HPDE6-E6E7 (cell line): ENCODE measurements around the gene UPK1A.
"Not testable (repeated sequence)": the region's sequence is repeated elsewhere in the genome, so short reads cannot be mapped to it uniquely, and the experiment has no call there.

Experiments
- DNase-seq: peaks from one replicate; pipeline ENCODE4 v3.0.0; 2011; ENCODE audit warnings: missing footprints; ENCODE audit errors: extremely low spot score

Gene UPK1A

DNA sequence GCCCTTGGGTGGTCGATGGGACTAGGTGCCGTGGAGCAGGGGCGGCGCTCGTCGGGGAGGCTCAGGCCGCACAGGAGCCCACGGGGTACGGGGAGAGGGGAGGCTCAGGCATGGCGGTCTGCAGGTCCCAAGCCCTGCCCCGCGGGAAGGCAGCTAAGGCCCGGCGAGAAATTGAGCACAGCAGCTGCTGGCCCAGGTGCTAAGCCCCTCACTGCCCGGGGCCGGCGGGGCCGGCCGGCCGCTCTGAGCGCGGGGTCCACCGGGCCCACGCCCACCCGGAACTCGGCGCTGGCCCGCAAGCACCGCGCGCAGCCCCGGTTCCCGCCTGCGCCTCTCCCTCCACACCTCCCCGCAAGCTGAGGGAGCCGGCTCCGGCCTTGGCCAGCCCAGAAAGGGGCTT, 24.8 kb downstream of the UPK1A start:
- not testable (repeated sequence) for DNase-seq

DNA sequence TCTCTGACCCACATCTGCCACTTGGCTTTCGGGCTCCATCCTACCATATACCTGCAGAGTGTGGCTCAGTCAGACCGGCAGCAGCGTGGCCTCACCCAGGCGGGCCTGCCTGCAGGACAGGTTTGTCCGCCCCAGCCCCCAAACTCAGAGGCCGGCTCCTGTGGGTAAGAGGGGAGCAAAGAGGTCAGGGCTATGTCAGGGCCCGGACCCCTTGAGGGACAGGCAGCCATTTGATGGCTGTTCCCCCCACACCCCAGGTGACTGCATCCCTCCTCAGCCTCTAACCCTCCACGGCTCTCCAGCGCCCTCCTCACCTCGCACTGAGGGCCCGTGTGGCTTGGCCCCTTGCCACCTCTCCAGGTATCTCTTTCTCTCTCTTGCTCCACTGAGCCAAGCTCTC, 25.7 kb downstream of the UPK1A start:
- no peak for DNase-seq

DNA sequence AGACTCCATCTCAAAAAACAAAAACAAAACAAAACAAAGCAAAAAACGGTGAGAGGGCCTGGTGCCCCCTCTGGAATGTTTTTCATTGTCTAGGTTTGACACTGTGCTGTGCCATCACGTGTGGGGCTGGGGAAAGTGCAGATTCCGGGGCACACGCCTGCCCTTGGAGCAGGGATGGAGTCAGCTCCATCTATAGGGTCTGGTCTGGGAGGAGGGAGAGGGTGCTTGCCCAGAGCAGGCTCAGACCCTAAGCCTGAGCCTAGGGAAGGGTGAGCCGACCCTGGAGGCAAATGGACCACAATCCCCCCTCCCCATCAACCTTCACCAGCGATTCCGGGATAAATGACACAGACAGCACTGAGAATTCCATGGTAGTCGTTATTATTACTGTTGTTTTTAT, 27.1 kb downstream of the UPK1A start:
- no peak for DNase-seq

DNA sequence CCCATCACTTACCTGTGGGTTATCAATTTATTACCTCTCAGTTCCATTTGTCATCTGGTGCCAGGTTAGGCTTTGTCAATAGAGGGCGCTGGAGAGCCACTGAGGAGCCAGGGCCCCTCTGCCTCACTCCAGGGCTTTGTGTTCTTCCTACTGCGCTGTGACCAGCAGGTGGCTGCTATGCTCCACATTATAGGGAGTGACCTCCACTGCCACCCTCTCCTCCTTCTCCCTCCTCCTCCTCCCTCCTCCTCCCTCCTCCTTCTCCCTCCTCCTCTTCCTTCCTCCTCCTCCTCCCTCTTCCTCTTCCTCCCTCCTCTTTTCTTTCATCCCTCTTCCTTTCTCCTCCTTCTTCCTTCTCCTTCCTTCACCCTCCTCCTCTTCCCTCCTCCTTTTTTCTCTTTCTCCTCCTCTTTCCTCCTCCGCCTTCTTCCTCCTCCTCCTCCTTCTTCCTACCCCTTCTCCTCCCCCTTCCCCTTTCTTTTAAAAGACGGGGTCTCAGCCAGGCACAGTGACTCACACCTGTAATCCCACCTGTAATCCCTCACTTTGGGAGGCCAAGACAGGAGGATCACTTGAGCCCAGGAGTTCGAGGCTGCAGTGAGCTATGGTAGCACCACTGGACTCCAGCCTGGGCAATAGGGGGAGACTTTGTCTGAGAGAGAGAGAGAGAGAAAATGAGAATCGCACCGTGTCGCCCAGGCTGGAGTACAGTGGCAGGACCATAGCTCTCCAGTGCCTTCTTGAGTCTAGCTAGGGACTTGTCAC, 27.7 kb downstream of the UPK1A start:
- peak; percentile 90 for DNase-seq

DNA sequence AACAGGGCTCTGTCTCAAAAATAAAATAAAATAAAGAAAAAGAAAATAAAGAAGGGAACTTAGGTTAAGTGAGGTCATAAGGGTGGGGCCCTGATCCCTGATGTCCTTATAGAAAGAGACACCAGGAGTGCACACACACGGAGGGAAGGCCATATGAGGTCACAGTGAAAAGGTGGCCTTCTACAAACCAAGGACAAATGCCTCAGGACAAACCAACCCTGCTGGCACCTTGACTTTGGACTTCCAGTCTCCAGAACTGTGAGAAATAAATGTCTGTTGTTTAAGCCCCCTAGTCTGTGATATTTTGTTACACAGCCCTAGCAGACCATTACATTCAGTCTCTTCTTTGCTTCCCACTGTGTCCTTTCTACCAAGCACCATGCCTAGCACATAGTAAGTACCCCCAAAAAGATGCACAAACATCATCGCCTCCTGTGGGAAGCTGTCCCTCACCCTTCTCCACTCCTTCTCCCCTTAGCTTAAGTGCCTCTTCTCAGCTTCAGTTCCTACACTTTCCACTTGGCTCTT, 29.6 kb downstream of the UPK1A start:
- no peak for DNase-seq

DNA sequence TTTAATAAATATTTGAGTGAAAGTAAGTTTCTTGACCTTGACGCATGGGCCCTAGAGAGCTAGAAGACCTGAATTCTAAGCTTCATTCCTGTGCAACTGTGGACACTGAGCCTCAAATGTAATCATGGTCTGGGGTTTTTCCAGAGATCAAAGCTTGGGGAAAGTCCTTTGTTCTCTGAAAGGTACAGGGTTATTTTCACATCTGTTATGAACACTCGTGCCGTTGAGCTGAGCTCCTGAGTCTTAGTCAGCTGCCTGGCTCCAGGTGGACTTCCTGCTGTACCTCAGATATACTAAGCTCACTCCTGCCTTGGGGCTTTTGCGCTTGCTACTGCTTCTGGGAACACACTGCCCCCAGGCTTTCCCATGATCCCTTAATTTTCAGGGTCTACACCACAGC, 30.5 kb downstream of the UPK1A start:
- no peak for DNase-seq

DNA sequence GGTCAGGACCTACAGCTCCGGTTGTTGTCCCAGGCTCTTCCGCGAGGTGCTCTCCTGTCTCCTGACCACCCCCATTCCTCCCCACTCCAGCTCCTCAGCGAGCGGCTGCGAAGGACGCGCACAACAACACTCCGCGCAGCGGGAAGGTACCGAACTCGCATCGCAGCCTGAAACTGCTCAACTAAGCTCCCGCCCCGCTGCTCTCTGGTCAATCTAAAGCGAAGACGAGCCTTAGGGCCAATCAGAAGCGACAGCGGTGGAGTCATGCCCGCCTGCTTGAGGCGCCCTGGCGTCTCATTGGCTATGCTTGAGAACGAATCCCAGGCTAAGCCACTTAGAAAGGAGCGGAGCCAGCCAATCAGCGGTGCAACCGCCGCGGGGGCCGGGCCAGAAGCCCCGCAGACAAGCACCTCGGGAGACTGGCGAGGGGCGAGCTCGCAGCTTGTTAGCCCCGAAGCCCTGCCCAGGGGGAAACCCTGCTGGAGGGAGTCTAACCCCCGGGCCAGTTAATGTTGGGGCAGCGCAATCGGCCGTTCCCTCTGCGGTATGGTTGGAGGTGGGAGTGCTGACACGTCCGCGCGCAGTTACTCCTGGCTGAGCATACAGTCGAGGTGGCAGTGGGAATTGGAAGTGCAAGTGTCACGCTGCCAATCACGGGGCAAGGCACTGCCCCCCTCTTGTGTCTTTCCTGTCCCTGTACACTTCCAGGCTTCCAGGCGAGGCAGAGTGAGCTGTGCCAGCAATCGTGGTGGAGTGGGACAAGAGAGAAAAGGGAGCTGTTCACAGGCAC, 36.1 kb downstream of the UPK1A start:
- DNase-seq: peak; percentile 98

DNA sequence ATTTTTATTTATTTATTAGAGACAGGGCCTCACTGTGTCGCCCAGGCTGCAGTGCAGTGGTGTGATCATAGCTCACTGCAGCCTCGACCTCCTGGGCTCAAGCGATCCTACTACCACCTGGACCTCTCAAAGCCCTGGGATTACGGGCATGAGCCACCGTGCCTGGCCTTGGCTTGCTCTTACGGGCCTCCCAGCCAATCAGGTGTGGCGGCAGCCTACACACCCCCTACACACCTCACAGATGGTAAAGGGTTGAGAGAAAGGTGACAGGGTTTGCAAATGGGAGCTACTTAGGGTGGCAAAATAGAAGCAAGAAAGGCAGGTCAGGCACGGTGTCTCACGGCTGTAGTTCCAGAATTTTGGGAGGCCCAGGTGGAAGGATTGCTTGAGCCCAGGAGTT, 37.0 kb downstream of the UPK1A start:
- no peak for DNase-seq

DNA sequence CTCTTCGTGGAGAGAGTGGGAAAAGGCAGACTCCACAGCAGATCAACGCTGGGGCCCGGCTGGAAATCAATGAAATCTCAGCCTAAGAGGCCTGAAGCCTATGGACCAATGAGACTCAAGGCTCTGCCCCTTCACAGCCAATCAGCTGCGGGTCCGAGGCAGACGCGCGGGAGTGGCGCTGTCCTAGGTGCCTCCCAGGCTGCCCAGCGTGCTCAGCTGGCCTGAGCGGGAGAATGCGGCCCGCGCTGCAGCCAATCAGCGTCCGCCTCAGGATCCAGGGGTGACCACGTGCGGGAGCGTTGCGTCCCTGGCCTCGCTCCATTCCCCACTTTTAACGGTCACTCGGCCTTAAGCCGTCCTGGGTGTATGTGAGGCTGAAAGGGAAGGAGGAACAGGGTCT, 37.9 kb downstream of the UPK1A start, which contains the start of gene ZBTB32:
Gene ZBTB32 (plus strand): TSS at position 341 of the 400 bp plus-strand sequence. CDS start 10,069 bp downstream, outside the sequence.
- DNase-seq: no peak

DNA sequence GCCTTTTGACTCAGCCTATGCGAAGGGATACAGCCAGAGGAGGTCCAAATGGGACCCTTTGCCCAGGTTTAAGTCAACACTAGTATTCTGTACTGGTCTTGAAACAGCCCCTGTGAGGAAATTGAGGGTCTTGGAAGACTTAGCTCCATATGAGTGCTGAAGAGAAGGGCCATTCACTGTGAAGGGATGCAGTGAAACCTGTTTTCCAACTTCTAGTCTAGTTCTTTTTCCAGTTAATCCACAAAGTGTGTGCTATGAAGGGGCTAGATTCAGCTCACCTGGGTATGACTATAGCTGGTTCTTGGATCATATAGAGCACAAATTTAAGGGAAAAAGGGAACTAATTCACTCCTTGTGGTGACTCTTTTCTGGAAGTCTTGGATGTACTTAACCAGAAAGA, 42.1 kb downstream of the UPK1A start:
- DNase-seq: no peak

DNA sequence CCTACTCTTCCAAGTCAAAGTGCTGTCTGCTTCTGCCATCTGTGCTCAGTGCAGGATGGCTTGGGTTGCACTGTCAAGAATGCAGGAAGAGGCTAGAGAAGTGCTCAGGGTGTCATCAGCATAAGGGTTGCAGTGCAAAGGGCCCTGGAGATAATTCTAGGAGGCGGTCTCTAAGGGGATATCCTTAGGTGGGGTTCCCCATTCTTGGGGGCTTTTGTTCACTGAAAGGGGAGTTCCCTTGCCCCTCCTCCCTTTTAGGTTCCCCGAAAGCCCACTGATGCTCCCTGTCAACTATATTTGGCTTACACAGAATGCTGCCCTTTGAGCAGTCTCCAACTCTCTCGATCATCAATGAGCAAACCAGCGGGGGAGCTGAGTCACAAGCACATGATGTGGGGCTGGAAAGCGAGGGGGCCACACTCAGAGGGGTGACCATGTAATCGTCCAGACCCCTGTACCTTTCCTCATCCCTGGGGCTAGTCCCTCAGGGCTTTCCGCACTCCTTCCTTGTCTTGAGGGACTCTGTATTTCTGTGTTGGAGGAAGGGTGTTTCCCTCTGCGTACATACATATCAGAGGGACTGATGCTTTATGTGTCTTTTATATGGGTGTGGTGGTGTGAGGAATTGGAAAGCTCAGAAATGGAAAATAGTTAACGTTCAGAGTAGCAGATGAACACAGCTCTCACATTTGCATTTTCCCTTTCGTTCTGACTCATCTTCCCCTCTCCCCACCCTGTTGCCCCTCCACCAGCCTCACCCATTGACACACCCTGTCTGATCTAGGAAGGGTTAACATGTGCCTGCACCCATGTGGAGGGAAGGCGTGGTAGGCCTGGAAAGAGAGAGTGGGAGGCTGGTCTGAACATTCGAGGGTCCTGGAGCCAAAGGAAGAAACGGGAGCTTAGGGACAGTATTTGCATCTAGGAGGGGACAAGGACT, 44.7 kb downstream of the UPK1A start:
- no peak for DNase-seq

DNA sequence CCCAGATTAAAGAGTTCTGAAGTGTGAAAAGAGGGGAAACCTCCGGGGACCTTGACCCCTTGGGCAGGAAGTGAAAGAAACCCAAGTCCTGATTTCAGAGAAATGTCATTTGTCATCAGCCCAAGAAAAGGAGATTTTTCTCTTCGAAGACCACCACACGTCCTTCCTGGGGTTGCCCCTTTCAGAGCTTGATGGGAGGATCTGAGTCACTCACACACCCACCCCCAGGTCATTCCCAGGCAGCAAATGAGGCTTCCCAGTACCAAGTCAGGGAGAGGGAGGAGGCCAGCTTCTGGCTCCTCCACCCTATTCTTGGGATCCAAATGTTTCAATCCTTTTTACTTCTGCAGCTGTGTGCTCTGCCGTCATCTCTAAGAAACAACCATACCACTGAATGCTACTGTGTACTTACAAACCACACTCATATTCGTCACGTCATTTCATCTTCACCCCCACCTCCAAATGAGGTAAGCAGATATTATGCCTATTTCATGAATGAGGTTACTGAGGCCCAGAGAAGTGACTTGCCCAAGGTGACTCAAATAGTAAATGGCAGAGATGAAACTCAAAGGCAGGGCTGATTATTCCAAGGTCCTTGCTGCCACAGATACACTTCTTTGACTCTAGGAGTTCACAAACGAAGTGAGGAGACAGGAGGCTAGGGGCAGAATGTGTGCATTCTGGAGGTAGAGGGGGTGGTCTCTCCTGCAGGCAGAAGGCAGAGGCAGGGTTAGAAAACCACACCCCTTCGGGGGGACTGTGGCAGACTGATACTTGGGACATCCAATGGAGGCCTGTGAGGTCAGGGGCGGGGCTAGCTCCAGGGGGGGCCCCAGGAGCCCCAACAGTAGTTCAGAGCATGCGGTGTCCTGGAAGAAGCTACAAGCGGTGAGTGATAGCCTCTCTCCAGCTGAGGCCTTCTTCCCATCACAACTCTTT, 46.5 kb downstream of the UPK1A start:
- no peak for DNase-seq

DNA sequence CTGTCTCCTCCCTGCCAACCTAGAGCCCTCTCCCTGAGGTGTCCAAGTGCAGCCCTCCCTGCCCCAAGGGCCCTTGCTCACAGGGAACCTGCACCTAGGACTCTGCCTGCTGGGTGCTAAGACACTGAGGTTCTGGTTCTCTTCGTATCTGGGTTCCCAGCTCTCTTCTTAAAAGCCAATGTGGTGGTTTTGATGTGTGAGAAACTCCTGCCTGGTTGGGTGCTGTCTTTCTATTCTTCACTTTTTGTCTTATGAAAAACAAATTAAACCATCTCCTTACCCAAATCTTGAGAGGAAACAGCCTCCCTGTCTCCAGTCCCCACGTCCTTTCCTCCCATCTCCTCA, 47.2 kb downstream of the UPK1A start:
- no peak for DNase-seq

DNA sequence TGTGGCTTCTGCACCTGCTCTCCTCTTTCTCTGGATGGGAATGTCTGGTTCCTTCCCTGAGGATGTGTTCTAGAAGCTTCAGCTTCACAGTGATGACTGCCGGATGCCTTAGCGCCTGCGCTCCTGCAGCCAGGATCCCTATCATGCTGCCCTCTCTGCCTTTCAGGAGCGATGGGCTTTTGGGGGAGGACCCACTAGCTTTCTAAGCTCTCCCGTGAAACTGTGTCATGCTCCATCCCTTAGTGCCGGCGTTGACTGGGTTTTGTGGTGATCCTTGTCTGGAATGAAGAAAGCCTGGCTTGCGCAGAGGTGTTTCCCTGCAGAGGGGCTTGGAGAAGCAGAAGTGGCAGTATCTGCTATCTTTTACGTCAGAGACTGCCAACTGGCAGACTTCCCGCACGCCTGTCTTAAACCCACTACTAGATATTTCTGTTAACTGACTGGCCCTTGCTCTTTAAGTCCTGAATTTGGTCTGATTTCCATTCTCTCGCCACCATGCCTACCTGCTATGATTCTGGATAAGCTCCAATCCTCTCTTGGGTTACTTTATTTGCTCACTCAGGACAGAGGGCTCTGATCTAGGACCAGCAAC, 47.7 kb downstream of the UPK1A start:
- no peak for DNase-seq

DNA sequence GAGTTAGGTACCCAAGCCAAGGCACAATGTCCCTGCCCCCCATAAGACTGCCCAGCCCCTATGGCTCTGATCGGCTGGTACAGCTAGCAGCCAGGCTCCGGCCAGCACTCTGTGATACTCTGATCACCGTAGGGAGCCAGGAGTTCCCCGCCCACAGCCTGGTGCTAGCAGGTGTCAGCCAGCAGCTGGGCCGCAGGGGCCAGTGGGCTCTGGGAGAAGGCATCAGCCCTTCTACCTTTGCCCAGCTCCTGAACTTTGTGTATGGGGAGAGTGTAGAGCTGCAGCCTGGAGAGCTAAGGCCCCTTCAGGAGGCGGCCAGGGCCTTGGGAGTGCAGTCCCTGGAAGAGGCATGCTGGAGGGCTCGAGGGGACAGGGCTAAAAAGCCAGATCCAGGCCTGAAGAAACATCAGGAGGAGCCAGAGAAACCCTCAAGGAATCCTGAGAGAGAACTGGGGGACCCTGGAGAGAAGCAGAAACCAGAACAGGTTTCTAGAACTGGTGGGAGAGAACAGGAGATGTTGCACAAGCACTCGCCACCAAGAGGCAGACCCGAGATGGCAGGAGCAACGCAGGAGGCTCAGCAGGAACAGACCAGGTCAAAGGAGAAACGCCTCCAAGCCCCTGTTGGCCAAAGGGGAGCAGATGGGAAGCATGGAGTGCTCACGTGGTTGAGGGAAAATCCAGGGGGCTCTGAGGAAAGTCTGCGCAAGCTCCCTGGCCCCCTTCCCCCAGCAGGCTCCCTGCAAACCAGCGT, 48.5 kb downstream of the UPK1A start:
- DNase-seq: no peak

DNA sequence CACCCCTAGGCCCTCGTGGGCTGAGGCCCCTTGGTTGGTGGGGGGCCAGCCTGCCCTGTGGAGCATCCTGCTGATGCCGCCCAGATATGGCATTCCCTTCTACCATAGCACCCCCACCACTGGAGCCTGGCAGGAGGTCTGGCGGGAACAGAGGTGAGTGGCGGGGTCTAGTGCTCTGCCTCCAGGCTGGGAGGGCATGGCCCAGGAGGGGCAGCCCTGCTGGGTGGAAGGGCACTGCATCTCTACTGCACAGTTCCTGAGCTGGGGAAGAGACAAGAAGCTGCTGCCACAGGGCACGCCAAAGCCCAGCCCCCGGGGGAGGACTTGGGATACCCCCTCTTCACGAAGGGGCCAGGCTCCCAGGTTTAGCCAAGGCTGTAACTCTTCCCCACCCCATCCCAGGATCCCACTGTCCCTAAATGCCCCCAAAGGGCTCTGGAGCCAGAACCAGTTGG, 49.1 kb downstream of the UPK1A start:
- no peak for DNase-seq

DNA sequence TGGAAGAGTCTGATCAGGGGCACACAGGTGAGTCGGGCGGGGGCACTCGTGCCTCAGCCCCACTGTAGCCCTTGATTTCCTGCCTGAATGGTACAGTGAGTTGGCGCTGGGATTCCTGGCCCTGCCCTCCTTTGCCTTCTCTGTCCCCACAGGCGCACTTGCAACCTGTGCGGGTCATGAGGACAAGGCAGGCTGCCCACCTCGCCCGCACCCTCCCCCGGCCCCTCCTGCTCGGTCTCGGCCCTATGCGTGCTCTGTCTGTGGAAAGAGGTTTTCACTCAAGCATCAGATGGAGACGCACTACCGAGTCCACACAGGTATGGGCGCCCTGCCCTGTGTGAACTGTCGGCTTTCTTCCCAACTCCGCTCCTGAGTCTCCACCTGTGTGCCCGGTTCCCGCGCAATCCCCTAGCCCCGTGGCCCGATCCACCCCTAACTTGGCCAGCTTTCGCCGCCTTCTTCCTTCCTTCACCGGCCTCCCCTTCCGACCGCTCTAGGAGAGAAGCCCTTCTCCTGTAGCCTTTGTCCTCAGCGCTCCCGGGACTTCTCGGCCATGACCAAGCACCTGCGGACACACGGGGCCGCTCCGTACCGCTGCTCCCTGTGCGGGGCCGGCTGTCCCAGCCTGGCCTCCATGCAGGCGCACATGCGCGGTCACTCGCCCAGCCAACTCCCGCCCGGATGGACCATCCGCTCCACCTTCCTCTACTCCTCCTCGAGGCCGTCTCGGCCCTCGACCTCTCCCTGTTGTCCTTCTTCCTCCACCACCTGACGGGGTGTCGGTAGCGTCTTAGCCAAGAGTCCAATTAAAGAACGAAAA, 49.9 kb downstream of the UPK1A start:
- peak; percentile 49 for DNase-seq

DNA sequence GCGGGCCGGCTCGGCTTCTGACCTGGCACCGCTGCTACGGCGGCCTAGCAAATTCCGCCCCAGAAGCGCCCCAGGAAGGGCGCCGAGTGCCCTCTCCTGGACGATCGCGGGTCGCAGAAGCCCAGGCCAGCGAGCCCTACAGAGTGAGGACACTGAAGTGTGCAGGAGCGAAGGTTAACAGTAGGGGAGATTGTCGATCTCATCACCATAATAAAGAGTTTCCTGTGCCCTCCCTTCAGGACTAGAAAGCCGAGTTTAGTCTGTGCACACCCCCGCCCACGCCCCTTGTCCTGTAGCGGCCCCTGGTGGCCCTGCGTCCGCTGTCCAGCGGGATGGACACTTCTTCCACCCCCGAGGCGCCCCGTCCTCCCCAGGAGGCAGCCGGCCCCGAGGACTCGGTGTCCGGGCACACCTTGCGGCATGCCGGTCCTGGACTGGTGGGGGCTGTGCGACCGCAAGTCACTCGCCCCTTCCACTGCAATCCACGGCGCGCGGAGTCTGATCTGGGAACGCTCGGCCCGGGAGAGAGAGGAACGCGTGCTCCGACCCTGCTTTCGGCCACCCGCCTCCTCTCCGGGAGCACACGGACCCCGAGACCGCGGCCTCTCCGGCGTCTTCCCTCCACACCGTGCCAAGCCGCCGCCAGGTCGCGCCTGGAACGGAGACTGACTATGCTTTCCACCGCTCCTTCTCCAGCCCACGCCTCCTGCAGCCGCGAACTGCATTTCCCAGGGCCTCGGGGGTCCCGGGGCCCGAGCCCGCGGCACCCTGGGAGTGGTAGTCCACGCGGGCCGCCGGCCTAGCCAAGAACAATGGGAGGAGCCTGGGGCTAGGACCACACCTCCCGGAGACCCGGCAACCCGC, 50.7 kb downstream of the UPK1A start:
- peak; percentile 98 for DNase-seq
